Brain microvascular endothelial cell (primary cell): ENCODE measurements around the gene PHIP.
"Not testable (repeated sequence)": the region's sequence is repeated elsewhere in the genome, so short reads cannot be mapped to it uniquely, and the experiment has no call there.

ENCODE experiments used
- DNase-seq: peaks from one replicate; pipeline ENCODE4 v3.0.0-alpha.2; 2020
- H3K27ac ChIP-seq: fragments of 250-450 bp; sonication (Bioruptor Pico); 2 replicates; pipeline ENCODE4 v1.5.1; 2020; ENCODE audit warnings: mild to moderate bottlenecking, moderate library complexity
- H3K27me3 ChIP-seq: fragments of 250-450 bp; sonication (Bioruptor Pico); replicated peaks from 2 replicates; pipeline ENCODE4 v1.5.1; 2020; ENCODE audit warnings: mild to moderate bottlenecking
- H3K36me3 ChIP-seq: fragments of 250-450 bp; sonication (Bioruptor Pico); replicated peaks from 2 replicates; pipeline ENCODE4 v1.5.1; 2020; ENCODE audit warnings: mild to moderate bottlenecking
- H3K4me3 ChIP-seq: 2 replicates; pipeline ENCODE4 v1.5.1; 2011; ENCODE audit warnings: low read depth, mild to moderate bottlenecking, control low read depth, low read length, moderate library complexity
- CTCF ChIP-seq: IDR thresholded peaks from 2 replicates; pipeline ENCODE4 v1.5.1; 2011; ENCODE audit warnings: low read depth, mild to moderate bottlenecking, moderate library complexity, low read length, control low read depth, inconsistent platforms; ENCODE audit errors: missing control alignments
- in situ Hi-C: cut with HindIII; loops from 2 replicates; pipeline ENCODE4 v1.10.0; 2017; ENCODE audit warnings: low sequenced_read_pairs, low pct_ligation_motif_present

The PHIP gene

GRCh38 chr6:78935553-78935952, 142.5 kb downstream of the PHIP start:
- DNase-seq, result no peak
- Histone ChIP-seq H3K27me3 (no peaks in the 10 kb centered on the region), H3K27ac (no peak overlapping the region), H3K4me3 (no peak overlapping the region), H3K36me3 (peaks cover under 1% of the 10 kb centered on the region)
- no peak for TF ChIP-seq CTCF
- in situ Hi-C loops, result no loop called here

GRCh38 chr6:78925317-78925716, 152.7 kb downstream of the PHIP start:
- TF ChIP-seq CTCF, result no peak
- no peak for DNase-seq
- Histone ChIP-seq H3K27ac (no peak overlapping the region), H3K4me3 (no peak overlapping the region), H3K27me3 (no peaks in the 10 kb centered on the region), H3K36me3 (no peaks in the 10 kb centered on the region)
- in situ Hi-C loops, result no loop called here

- H3K27me3 ChIP-seq, H3K4me3 ChIP-seq, DNase-seq, in situ Hi-C loops, H3K36me3 ChIP-seq, H3K27ac ChIP-seq: not testable (repeated sequence)
These were observed 156.9 kb downstream of the PHIP start for GRCh38 chr6:78921168-78921567.

- no peaks in the 10 kb centered on the region for H3K27me3 ChIP-seq
- no peak for TF ChIP-seq CTCF
- in situ Hi-C loops, result no loop called here
- no peak overlapping the region for H3K4me3 ChIP-seq
- no peak overlapping the region for H3K27ac ChIP-seq
- no peak for DNase-seq
- H3K36me3 ChIP-seq, result no peaks in the 10 kb centered on the region
These were observed 160.3 kb downstream of the PHIP start for GRCh38 chr6:78917788-78918187.

- in situ Hi-C loops, result no loop called here
- H3K27me3 ChIP-seq, result no peaks in the 10 kb centered on the region
- DNase-seq, result no peak
- no peak overlapping the region for H3K27ac ChIP-seq
- no peak for TF ChIP-seq CTCF
- no peaks in the 10 kb centered on the region for H3K36me3 ChIP-seq
- H3K4me3 ChIP-seq, result no peak overlapping the region
These were observed 161.6 kb downstream of the PHIP start for GRCh38 chr6:78916411-78916810.

GRCh38 chr6:78911218-78911940, 166.7 kb downstream of the PHIP start:
- no peaks in the 10 kb centered on the region for H3K36me3 ChIP-seq
- peak overlapping the region; percentile 64 for H3K4me3 ChIP-seq
- no peak overlapping the region for H3K27ac ChIP-seq
- in situ Hi-C loops, result no loop called here
- TF ChIP-seq CTCF, result no peak
- H3K27me3 ChIP-seq, result no peaks in the 10 kb centered on the region
- no peak for DNase-seq
